HG03378 (cell line): Measurements from ENCODE around the gene TRAPPC3L.
"Not testable (repeated sequence)": the region's sequence is repeated elsewhere in the genome, so short reads cannot be mapped to it uniquely, and the experiment has no call there.

ENCODE experiments used
- ATAC-seq: cut with Tn5 transposase; IDR thresholded peaks from one replicate; pipeline ENCODE4 v1.9.1; 2021; ENCODE audit warnings: mild to moderate bottlenecking, moderate library complexity; ENCODE audit not compliant: unreplicated experiment

TRAPPC3L gene

DNA sequence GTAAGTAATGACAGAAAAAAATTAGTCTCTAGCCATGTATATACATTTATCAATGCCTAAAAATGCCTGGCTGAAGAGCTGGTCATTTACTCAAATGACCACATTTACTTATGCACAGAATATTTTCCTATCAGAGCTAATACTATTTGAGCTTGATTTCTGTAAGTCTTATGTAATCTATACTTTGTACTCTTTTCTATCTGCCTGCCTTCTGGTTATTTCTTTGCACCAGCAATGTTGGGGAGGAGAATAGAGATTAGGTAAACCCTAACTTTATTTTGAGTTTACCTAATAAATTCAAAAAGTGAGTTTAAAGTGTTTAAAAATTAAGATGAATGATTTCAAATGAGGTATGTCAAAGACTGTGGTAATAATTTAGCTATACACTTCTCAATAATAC lies 30.3 kb downstream of the TRAPPC3L start:
- no peak for ATAC-seq

- ATAC-seq: no peak
Observed at GRCh38 chr6:116514111-116514510, 31.4 kb downstream of the TRAPPC3L start.

GRCh38 chr6:116513224-116513875 lies 32.1 kb downstream of the TRAPPC3L start:
- ATAC-seq: no peak

GRCh38 chr6:116512734-116513133 lies 32.8 kb downstream of the TRAPPC3L start:
- ATAC-seq: no peak

GRCh38 chr6:116512111-116512559 lies 33.3 kb downstream of the TRAPPC3L start:
- no peak for ATAC-seq

- no peak for ATAC-seq
Observed at GRCh38 chr6:116511424-116512110, 33.9 kb downstream of the TRAPPC3L start, which contains the start of gene CALHM5. Gene CALHM5 (plus strand): TSS chr6:116511639. CDS start chr6:116511697, 58 bp downstream.

GRCh38 chr6:116508527-116508926 lies 37.0 kb downstream of the TRAPPC3L start:
- no peak for ATAC-seq

GRCh38 chr6:116507324-116507723 lies 38.2 kb downstream of the TRAPPC3L start:
- ATAC-seq: no peak

- no peak for ATAC-seq
Observed at GRCh38 chr6:116500969-116501433, 44.5 kb downstream of the TRAPPC3L start.

- no peak for ATAC-seq
Observed at GRCh38 chr6:116497113-116497676, 48.3 kb downstream of the TRAPPC3L start.

- not testable (repeated sequence) for ATAC-seq
Observed at GRCh38 chr6:116495161-116495560, 50.3 kb downstream of the TRAPPC3L start.

DNA sequence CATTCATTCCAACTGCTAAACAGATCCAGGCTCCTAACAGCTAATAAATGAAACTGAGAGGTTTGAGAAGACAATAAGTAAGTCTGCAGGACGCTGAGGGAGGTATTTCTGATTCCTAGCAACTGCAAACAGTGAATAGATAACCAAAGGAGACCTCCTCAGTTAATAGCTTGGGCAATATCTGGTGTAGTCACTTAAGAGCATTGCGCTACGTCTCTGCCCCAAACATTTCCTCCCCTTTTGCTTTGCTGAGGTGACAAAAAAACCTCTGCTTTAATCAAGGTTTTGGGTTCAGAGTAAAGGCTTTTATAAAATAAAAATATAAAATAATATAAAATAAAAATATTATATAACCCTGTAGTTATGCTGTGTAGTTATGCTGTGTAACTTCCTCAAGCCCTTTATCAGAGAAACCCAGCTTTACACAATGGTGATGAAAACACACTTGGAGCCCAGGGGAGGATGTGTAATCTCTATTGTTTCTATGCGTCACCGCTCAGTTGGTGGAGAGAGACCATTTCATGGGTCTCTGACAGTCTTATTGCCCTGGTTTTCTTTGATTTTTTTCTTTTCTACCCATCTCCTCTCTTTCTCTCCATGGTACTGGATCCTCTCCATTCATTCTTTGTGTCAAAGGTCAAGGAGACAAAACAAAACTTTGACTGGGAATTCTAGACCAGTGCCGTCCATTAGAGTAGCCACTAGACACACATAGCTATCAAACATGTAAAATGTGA lies 53.0 kb downstream of the TRAPPC3L start:
- ATAC-seq: no peak

DNA sequence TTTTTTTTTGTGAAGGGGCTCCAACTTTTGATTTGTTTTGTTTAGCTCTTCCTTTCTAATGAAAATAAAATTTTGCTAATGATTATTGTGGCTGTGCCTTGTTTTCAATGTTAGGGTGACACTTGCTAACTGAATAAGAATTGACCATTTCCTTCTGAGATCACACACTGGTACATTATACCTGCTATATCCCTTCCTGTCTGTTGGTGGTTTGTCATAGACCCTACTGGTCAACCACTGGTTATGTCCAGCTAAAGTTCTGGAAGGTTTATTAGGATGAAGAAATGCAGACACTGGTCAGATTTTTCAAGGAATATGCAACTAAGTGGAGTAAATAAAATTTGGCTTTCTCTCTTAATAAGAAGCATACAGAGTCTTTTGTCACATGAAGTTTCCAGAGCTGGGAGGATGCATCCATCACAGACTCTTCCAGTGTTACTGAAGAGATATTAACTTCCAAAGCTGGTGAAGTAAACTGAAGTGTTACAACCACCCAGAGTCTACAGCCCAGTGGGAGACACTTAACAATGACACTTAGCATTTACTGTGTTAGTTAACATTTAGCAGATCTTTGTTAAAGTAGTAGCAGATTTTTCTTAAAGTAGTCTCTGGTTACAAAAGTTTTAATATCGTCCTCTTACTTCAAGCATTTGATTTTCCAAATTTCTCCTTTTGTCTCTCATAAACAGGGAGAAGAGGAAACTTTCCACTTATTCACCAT lies 53.7 kb downstream of the TRAPPC3L start:
- ATAC-seq: no peak

- no peak for ATAC-seq
Observed at GRCh38 chr6:116485559-116486184, 59.8 kb downstream of the TRAPPC3L start.

GRCh38 chr6:116483616-116484015 lies 61.9 kb downstream of the TRAPPC3L start:
- ATAC-seq: no peak

GRCh38 chr6:116482780-116483179 lies 62.7 kb downstream of the TRAPPC3L start:
- no peak for ATAC-seq

GRCh38 chr6:116476002-116476678 lies 69.3 kb downstream of the TRAPPC3L start:
- peak; percentile 100 for ATAC-seq

- no peak for ATAC-seq
Observed at GRCh38 chr6:116475141-116475540, 70.3 kb downstream of the TRAPPC3L start.

DNA sequence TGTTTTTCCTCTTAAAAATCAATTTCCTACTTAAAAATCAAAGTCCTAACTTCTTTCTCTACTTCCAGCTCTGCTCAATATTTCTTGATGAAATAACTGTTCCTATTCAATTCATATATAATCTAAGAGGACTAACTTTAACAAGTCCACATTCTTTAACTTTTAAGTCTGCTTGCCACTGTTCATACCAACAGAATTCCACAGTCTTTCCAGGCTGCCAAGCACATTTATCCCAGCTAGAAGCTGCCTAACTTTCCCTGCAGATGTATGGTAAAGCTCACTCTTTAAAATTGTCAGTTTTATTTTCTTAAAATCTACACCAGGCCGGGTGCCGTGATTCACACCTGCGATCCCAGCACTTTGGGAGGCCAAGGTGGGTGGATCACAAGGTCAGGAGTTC lies 72.8 kb downstream of the TRAPPC3L start:
- ATAC-seq: no peak

GRCh38 chr6:116471531-116471930 lies 74.0 kb downstream of the TRAPPC3L start:
- no peak for ATAC-seq
